ENCODE measurements around the gene RNF5.

RNF5 gene

GRCh38 chr6:32146687-32147086 is 31.5 kb upstream of the RNF5 start:
- H3K27me3 ChIP-seq (replicated peaks) = no peaks in the 10 kb centered on the region
- H3K4me3 ChIP-seq (ENCODE audit: low read depth, low read length) = no peak overlapping the region
- no peak for DNase-seq
- in situ Hi-C loops (cut with HindIII; ENCODE audit: low pct_ligation_motif_present, low sequenced_read_pairs) = no loop called here
- no peak overlapping the region for H3K27ac ChIP-seq
- H3K36me3 ChIP-seq (replicated peaks) = no peaks in the 10 kb centered on the region
- no peak for TF ChIP-seq CTCF (IDR thresholded peaks at IDR 0.05; ENCODE audit: low read depth, low read length, missing control alignments)

GRCh38 chr6:32147401-32148132 is 30.6 kb upstream of the RNF5 start:
- Histone ChIP-seq H3K4me3 (ENCODE audit: low read depth, low read length) (no peak overlapping the region), H3K27me3 (replicated peaks) (no peaks in the 10 kb centered on the region)

GRCh38 chr6:32148289-32149091 is 29.7 kb upstream of the RNF5 start:
- no peaks in the 10 kb centered on the region for H3K27me3 ChIP-seq (replicated peaks)

More at GRCh38 chr6:32147401-32148132, 30.6 kb upstream of the RNF5 start:
- no peak for TF ChIP-seq CTCF (IDR thresholded peaks at IDR 0.05; ENCODE audit: low read depth, low read length, missing control alignments)
- H3K36me3 ChIP-seq (replicated peaks) = no peaks in the 10 kb centered on the region
- no peak for DNase-seq
- H3K27ac ChIP-seq = no peak overlapping the region
- in situ Hi-C loops (cut with HindIII; ENCODE audit: low pct_ligation_motif_present, low sequenced_read_pairs) = no loop called here

GRCh38 chr6:32149092-32149755 is 29.0 kb upstream of the RNF5 start:
- TF ChIP-seq CTCF (IDR thresholded peaks at IDR 0.05; ENCODE audit: low read depth, low read length, missing control alignments) = no peak
- Histone ChIP-seq H3K36me3 (replicated peaks) (no peaks in the 10 kb centered on the region), H3K27ac (no peak overlapping the region), H3K27me3 (replicated peaks) (no peaks in the 10 kb centered on the region), H3K4me3 (ENCODE audit: low read depth, low read length) (peak overlapping the region; percentile 24)
- in situ Hi-C loops (cut with HindIII; ENCODE audit: low pct_ligation_motif_present, low sequenced_read_pairs) = no loop called here
- no peak for DNase-seq

More at GRCh38 chr6:32148289-32149091, 29.7 kb upstream of the RNF5 start:
- in situ Hi-C loops (cut with HindIII; ENCODE audit: low pct_ligation_motif_present, low sequenced_read_pairs) = no loop called here
- Histone ChIP-seq H3K4me3 (ENCODE audit: low read depth, low read length) (peak overlapping the region; percentile 35), H3K27ac (no peak overlapping the region), H3K36me3 (replicated peaks) (no peaks in the 10 kb centered on the region)
- DNase-seq = peak; percentile 33
- TF ChIP-seq CTCF (IDR thresholded peaks at IDR 0.05; ENCODE audit: low read depth, low read length, missing control alignments) = peak; percentile 39

GRCh38 chr6:32149932-32150870 is 28.0 kb upstream of the RNF5 start:
- no peak for DNase-seq
- TF ChIP-seq CTCF (IDR thresholded peaks at IDR 0.05; ENCODE audit: low read depth, low read length, missing control alignments) = no peak
- Histone ChIP-seq H3K27me3 (replicated peaks) (no peaks in the 10 kb centered on the region), H3K36me3 (replicated peaks) (no peaks in the 10 kb centered on the region), H3K4me3 (ENCODE audit: low read depth, low read length) (no peak overlapping the region), H3K27ac (no peak overlapping the region)
- in situ Hi-C loops (cut with HindIII; ENCODE audit: low pct_ligation_motif_present, low sequenced_read_pairs) = no loop called here
